Measurements from ENCODE around the gene ADK.

- TF ChIP-seq CTCF (optimal IDR thresholded peaks at IDR 0.05 in 1 of 3, IDR thresholded peaks at IDR 0.05 in 1 of 3, conservative IDR thresholded peaks at IDR 0.05 in 1 of 3; ENCODE audit: extremely low read depth in 1 of 3, insufficient read depth in 2 of 3, low read length in 3 of 3), result no peak
- TF ChIP-seq EZH2 (IDR thresholded peaks at IDR 0.05; ENCODE audit: low read length), result no peak
Observed at GRCh38 chr10:74745449-74745848, 594.4 kb downstream of the ADK start.
